Caco-2 (cell line): ENCODE results near the gene ERAL1. TPM values are rescaled to one million over a fixed set of nuclear protein-coding genes. Genes with fewer than 3 reads are reported as not detected.
A peak's percentile ranks its signal among the peaks of the same experiment; 100 is the strongest.

ENCODE experiments used
- BruUV-seq: library from RNA; stranded (reverse); fragments of 400-500 nt; replicated peaks from 2 replicates; lab custom pipeline; 2021; lab: Mats Ljungman, UMichigan
- CTCF ChIA-PET: fragments of 300-600 bp; sonication (Branson Sonifier 250); formaldehyde crosslinking; loops from one replicate; lab custom pipeline; 2022; ENCODE audit warnings: antibody characterized with exemption; lab: Charles Lee
- POLR2A ChIA-PET: fragments of 300-600 bp; sonication (Branson Sonifier 250); formaldehyde crosslinking; loops from one replicate; lab custom pipeline; 2022; ENCODE audit warnings: antibody characterized with exemption; lab: Charles Lee
- DNase-seq, 2 experiments: peaks; one replicate each; pipeline versions ENCODE4 v3.0.0 to v3.0.0-alpha.2; 2020 to 2022
- H3K27me3 ChIP-seq: replicated peaks from 2 replicates; pipeline ENCODE4 v1.6.0; 2011; ENCODE audit warnings: low read length; ENCODE audit not compliant: control insufficient read depth, insufficient read depth
- H3K36me3 ChIP-seq: 2 replicates; pipeline ENCODE4 v1.5.1; 2011; ENCODE audit warnings: low read length; ENCODE audit not compliant: control insufficient read depth, insufficient read depth
- H3K4me1 ChIP-seq: fragments of 250-450 bp; sonication (Bioruptor Pico); 2 replicates; pipeline ENCODE4 v1.5.1; 2020; ENCODE audit warnings: mild to moderate bottlenecking
- H3K4me3 ChIP-seq: 2 replicates; pipeline ENCODE4 v1.5.1; 2011; ENCODE audit warnings: low read depth, mild to moderate bottlenecking, control low read depth, low read length
- H3K9me3 ChIP-seq: fragments of 250-450 bp; sonication (Bioruptor Pico); 2 replicates; pipeline ENCODE4 v1.5.1; 2020; ENCODE audit warnings: mild to moderate bottlenecking, moderate library complexity
- H3K27ac Mint-ChIP-seq: one replicate; pipeline ENCODE4 v1.8.0; 2022; ENCODE audit warnings: mixed read lengths; ENCODE audit not compliant: unreplicated experiment
- H3K27me3 Mint-ChIP-seq: one replicate; pipeline ENCODE4 v1.8.0; 2022; ENCODE audit warnings: mixed read lengths; ENCODE audit not compliant: insufficient read depth, unreplicated experiment
- H3K36me3 Mint-ChIP-seq: one replicate; pipeline ENCODE4 v1.8.0; 2022; ENCODE audit warnings: mild to moderate bottlenecking, mixed read lengths; ENCODE audit not compliant: insufficient read depth, unreplicated experiment
- H3K4me1 Mint-ChIP-seq: one replicate; pipeline ENCODE4 v1.8.0; 2022; ENCODE audit warnings: low read depth, mixed read lengths; ENCODE audit not compliant: unreplicated experiment
- H3K4me3 Mint-ChIP-seq: one replicate; pipeline ENCODE4 v1.8.0; 2022; ENCODE audit warnings: mild to moderate bottlenecking, moderate library complexity, mixed read lengths; ENCODE audit not compliant: unreplicated experiment
- H3K9me3 Mint-ChIP-seq: one replicate; pipeline ENCODE4 v1.8.0; 2022; ENCODE audit warnings: mixed read lengths; ENCODE audit not compliant: unreplicated experiment
- intact Hi-C: fragments of 100-400 bp; cut with micrococcal nuclease; formaldehyde crosslinking; loops from one replicate; pipeline ENCODE4 v1.10.0; 2022; ENCODE audit not compliant: unreplicated experiment
- total RNA-seq: library from RNA; stranded (reverse); gene quantifications from 2 replicates; pipeline ENCODE4 v1.2.3, GENCODE V29; 2022
- TF ChIP-seq, protein P1 (sequence below), 2 experiments: fragments of 200-600 bp in 1 of 2; IDR thresholded peaks; 1 replicate in 1 of 2; 2 replicates in 1 of 2; pipeline versions ENCODE4 v1.5.1 to v1.8.0; 2011 to 2022; ENCODE audit warnings: antibody characterized with exemption in 1 of 2, control low read depth in 1 of 2, inconsistent platforms in 1 of 2, low read depth in 1 of 2, low read length in 1 of 2, mild to moderate bottlenecking in 1 of 2, moderate library complexity in 1 of 2; ENCODE audit not compliant: insufficient read depth in 1 of 2, severe bottlenecking in 1 of 2, unreplicated experiment in 1 of 2

The ERAL1 gene
- total RNA-seq, 1 experiment from 2014 or later, result 85.1 TPM

DNA sequence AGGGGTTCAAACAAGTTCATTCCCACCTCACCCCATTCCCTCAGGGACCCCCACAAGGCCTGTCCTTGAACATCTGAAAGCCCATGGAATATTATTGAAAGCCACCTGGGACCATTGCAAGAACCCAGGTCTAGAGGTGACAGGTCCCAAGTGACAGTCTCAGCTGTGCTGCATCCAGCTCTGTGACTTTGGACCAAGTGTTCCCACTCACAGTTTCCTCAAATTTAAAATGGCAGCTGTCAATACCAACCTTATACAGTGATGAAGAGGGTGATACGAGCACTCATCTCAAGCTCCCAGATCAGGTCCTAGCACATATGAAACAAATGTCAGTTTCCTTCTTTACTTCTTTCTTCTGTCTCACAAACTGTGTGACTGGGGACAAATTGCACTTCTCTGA, 9.1 kb downstream of the ERAL1 start:
- peaks cover 2% of the 10 kb centered on the region; the same call in 1 of the 2 replicates for H3K36me3 ChIP-seq
- Mint-ChIP-seq H3K4me1 (peaks cover 22% of the 10 kb centered on the region), H3K27me3 (no peaks in the 10 kb centered on the region), H3K4me3 (no peak overlapping the region), H3K36me3 (peaks cover 31% of the 10 kb centered on the region), H3K27ac (no peak overlapping the region), H3K9me3 (no peaks in the 10 kb centered on the region)
- no peak overlapping the region for H3K4me3 ChIP-seq
- no TSS peak for BruUV-seq
- TF ChIP-seq, protein P1, sequence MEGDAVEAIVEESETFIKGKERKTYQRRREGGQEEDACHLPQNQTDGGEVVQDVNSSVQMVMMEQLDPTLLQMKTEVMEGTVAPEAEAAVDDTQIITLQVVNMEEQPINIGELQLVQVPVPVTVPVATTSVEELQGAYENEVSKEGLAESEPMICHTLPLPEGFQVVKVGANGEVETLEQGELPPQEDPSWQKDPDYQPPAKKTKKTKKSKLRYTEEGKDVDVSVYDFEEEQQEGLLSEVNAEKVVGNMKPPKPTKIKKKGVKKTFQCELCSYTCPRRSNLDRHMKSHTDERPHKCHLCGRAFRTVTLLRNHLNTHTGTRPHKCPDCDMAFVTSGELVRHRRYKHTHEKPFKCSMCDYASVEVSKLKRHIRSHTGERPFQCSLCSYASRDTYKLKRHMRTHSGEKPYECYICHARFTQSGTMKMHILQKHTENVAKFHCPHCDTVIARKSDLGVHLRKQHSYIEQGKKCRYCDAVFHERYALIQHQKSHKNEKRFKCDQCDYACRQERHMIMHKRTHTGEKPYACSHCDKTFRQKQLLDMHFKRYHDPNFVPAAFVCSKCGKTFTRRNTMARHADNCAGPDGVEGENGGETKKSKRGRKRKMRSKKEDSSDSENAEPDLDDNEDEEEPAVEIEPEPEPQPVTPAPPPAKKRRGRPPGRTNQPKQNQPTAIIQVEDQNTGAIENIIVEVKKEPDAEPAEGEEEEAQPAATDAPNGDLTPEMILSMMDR (IDR thresholded peaks at IDR 0.05; ENCODE audit: insufficient read depth in 1 of 2, low read depth in 1 of 2, low read length in 1 of 2, severe bottlenecking in 1 of 2, unreplicated experiment in 1 of 2), result no peak
- peaks cover 25% of the 10 kb centered on the region for H3K4me1 ChIP-seq
- no peaks in the 10 kb centered on the region for H3K27me3 ChIP-seq
- CTCF ChIA-PET, result interaction anchor here (0.9 kb wide), 1 partner anchor 15 kb away, joined by 3 read pairs; no protein-coding TSS in a partner anchor
- no peak for DNase-seq
- H3K9me3 ChIP-seq, result no peaks in the 10 kb centered on the region
- POLR2A ChIA-PET, result no interaction called here
- intact Hi-C loops, result loop anchor here (2.0 kb wide), 1 partner anchor 15 kb away; no protein-coding TSS in a partner anchor

DNA sequence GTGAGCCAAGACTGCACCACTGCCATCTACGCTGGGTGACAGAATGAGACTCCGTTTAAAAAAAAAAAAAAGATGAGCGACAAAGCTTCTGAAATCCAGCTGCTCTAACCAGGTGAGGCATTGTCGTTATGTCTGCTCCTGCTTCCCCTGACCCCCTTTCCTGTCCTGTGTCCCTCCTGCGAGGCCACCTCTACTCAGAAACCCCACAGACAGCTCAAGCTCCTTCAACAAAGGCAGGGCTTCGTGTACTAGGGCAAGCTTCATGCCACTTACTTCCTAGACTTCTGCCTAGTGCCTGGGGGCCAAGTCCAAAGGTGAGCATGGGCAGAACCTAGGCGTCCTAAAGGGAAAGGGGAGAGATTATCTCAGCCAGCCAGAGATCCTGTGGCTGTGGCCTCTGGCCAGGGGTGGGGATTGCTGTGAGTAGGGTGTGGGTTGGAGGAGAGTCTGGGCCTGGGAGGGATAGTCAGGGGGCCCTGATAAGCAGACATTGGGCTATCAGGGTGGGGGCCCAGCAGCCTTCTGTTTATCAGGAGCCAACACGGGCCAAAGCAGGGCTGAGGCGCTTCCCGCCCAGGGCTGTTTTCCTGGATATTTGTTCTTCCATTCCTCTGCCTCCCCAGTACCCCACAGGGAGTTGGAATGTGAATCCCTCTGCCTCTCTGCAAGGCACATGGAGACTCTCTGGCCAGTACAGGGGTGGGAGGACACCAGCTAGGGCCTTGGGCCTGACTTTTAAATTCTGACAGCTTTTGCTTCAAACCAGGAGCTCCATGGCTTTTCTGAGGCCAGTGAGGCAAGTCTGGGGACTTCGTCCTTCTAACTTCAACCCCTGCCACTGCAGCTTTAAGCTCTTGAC, 10.4 kb downstream of the ERAL1 start:
- POLR2A ChIA-PET, result interaction anchor here (0.6 to 1.6 kb wide), 2 partner anchors 23 to 140 kb away, joined by 7 to 9 read pairs; partner anchors contain the start of genes FAM222B and TLCD1
- H3K4me3 ChIP-seq, result no peak overlapping the region
- intact Hi-C loops, result loop anchor here (2.0 kb wide), 1 partner anchor 14 kb away; no protein-coding TSS in a partner anchor
- no peaks in the 10 kb centered on the region for H3K9me3 ChIP-seq
- peaks cover 25% of the 10 kb centered on the region for H3K4me1 ChIP-seq
- peak; percentile 71 to 87 for DNase-seq
- Mint-ChIP-seq H3K4me3 (peak overlapping the region; percentile 4), H3K4me1 (peaks cover 22% of the 10 kb centered on the region), H3K9me3 (no peaks in the 10 kb centered on the region), H3K27ac (peak overlapping the region; percentile 73), H3K36me3 (peaks cover 19% of the 10 kb centered on the region), H3K27me3 (no peaks in the 10 kb centered on the region)
- H3K27me3 ChIP-seq, result no peaks in the 10 kb centered on the region
- H3K36me3 ChIP-seq, result peaks cover 2% of the 10 kb centered on the region; the same call in 1 of the 2 replicates
- CTCF ChIA-PET, result interaction anchor here (0.6 to 1.5 kb wide), 5 partner anchors 11 to 101 kb away, joined by 3 to 11 read pairs (median 3); no protein-coding TSS in a partner anchor
- TF ChIP-seq, protein P1 (IDR thresholded peaks at IDR 0.05; ENCODE audit: insufficient read depth in 1 of 2, low read depth in 1 of 2, low read length in 1 of 2, severe bottlenecking in 1 of 2, unreplicated experiment in 1 of 2), result no peak
- no TSS peak for BruUV-seq
